ENCODE measurements around the gene OXER1.

Gene OXER1

DNA sequence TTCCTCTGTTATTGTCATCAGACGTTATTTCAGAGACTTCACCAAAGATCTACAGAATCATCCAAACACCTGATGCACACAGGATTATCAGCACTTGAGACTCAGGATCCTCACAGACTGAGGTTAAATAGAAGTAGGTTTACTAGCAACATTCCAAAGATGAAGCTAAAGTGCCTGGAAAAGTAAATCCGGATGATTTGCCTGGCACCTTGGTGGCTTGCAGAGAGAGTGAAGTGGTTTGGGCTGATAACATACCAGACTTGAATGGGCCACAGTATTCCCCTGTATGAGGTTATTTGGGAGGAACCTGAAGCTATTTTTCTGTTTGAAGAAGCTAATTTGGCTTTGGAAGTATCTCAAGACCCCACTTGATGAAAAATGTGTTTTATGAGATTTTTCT, 51.0 kb downstream of the OXER1 start:
- Histone ChIP-seq H3K36me3 (ENCODE audit: control insufficient read depth, low read length) (peaks cover 17% of the 10 kb centered on the region), H3F3A (ENCODE audit: control insufficient read depth, insufficient read depth) (0 out of 2 replicates have a peak, but pooled peaks cover 3% of the 10 kb centered on the region), H4K20me1 (ENCODE audit: control insufficient read depth, insufficient read depth, low read depth, low read length) (no peaks in the 10 kb centered on the region), H3K4me2 (ENCODE audit: low read length) (no peak overlapping the region), H3K79me2 (ENCODE audit: control insufficient read depth, low read length) (no peaks in the 10 kb centered on the region), H3K9me2 (replicated peaks; ENCODE audit: control insufficient read depth, low read length) (no peaks in the 10 kb centered on the region), H3K27ac (ENCODE audit: low read depth, low read length) (no peak overlapping the region), H3K4me3 (ENCODE audit: low read length) (no peak overlapping the region), H3K4me1 (ENCODE audit: control insufficient read depth, low read length) (no peaks in the 10 kb centered on the region), H3K9me3 (ENCODE audit: control insufficient read depth, insufficient read depth, low read length) (no peaks in the 10 kb centered on the region), H3K27me3 (ENCODE audit: control insufficient read depth, low read length) (no peaks in the 10 kb centered on the region)
- no peak for TF ChIP-seq EZH2phosphoT487 (IDR thresholded peaks at IDR 0.05; ENCODE audit: borderline replicate concordance, low read length)
- TF ChIP-seq, protein P1, sequence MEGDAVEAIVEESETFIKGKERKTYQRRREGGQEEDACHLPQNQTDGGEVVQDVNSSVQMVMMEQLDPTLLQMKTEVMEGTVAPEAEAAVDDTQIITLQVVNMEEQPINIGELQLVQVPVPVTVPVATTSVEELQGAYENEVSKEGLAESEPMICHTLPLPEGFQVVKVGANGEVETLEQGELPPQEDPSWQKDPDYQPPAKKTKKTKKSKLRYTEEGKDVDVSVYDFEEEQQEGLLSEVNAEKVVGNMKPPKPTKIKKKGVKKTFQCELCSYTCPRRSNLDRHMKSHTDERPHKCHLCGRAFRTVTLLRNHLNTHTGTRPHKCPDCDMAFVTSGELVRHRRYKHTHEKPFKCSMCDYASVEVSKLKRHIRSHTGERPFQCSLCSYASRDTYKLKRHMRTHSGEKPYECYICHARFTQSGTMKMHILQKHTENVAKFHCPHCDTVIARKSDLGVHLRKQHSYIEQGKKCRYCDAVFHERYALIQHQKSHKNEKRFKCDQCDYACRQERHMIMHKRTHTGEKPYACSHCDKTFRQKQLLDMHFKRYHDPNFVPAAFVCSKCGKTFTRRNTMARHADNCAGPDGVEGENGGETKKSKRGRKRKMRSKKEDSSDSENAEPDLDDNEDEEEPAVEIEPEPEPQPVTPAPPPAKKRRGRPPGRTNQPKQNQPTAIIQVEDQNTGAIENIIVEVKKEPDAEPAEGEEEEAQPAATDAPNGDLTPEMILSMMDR (IDR thresholded peaks at IDR 0.05; ENCODE audit: low read depth, low read length, poor library complexity, severe bottlenecking) = no peak
